SHP77 treated with DMSO at 0.1 percent for 48 hours (cell line): ENCODE results near the gene ORM2.

ENCODE experiments used
- DNase-seq: peaks from one replicate; lab custom pipeline; 2025; lab: John Stamatoyannopoulos, UW

Gene ORM2

GRCh38 chr9:114371343-114371944, 41.8 kb downstream of the ORM2 start:
- no peak for DNase-seq

GRCh38 chr9:114371973-114372917, 42.6 kb downstream of the ORM2 start:
- no peak for DNase-seq

GRCh38 chr9:114372921-114373448, 43.3 kb downstream of the ORM2 start:
- no peak for DNase-seq

- no peak for DNase-seq
These were observed 44.5 kb downstream of the ORM2 start for GRCh38 chr9:114373960-114374730.

- DNase-seq, result no peak
These were observed 45.3 kb downstream of the ORM2 start for GRCh38 chr9:114374936-114375335.

GRCh38 chr9:114375386-114376175, 45.9 kb downstream of the ORM2 start:
- DNase-seq, result no peak

- DNase-seq, result no peak
These were observed 47.1 kb downstream of the ORM2 start for GRCh38 chr9:114376586-114377445.

GRCh38 chr9:114378016-114378415, 48.3 kb downstream of the ORM2 start:
- no peak for DNase-seq

GRCh38 chr9:114378883-114379282, 49.2 kb downstream of the ORM2 start:
- no peak for DNase-seq
